Stimulated activated CD4-positive, alpha-beta T cell treated with anti-CD3 and anti-CD28 coated beads, Interleukin-15, amount 100 ng/mL, for 1 hour (primary cell): ENCODE data around the gene MED31.
A peak's percentile ranks its signal among the peaks of the same experiment; 100 is the strongest.
"Not testable (repeated sequence)": the region's sequence is repeated elsewhere in the genome, so short reads cannot be mapped to it uniquely, and the experiment has no call there.

ENCODE experiments used
- DNase-seq, 2 donors: peaks; one replicate each; pipeline ENCODE4 v3.0.0-alpha.2; 2020; ENCODE audit warnings: low read depth in 1 of 2, low spot score in 1 of 2

MED31 gene

GRCh38 chr17:6677158-6677831 lies 25.9 kb upstream of the MED31 start:
- no peak for DNase-seq

GRCh38 chr17:6676802-6677157 lies 25.4 kb upstream of the MED31 start:
- no peak for DNase-seq

- DNase-seq, result no peak
Measured at GRCh38 chr17:6675201-6675825, 23.9 kb upstream of the MED31 start.

- no peak for DNase-seq
Measured at GRCh38 chr17:6674586-6674985, 23.2 kb upstream of the MED31 start.

GRCh38 chr17:6671431-6671830 lies 20.0 kb upstream of the MED31 start:
- DNase-seq, result no peak

- DNase-seq, result no peak
Measured at GRCh38 chr17:6670999-6671398, 19.6 kb upstream of the MED31 start.

GRCh38 chr17:6670571-6670970 lies 19.2 kb upstream of the MED31 start:
- DNase-seq, result no peak

GRCh38 chr17:6669479-6670212 lies 18.2 kb upstream of the MED31 start:
- DNase-seq, result no peak

GRCh38 chr17:6668727-6669425 lies 17.5 kb upstream of the MED31 start:
- no peak for DNase-seq

GRCh38 chr17:6668219-6668618 lies 16.8 kb upstream of the MED31 start:
- no peak for DNase-seq

GRCh38 chr17:6667516-6667915 lies 16.1 kb upstream of the MED31 start:
- DNase-seq, result no peak

GRCh38 chr17:6666557-6666956 lies 15.2 kb upstream of the MED31 start:
- no peak for DNase-seq

- no peak for DNase-seq
Measured at GRCh38 chr17:6666077-6666521, 14.7 kb upstream of the MED31 start.

- not testable (repeated sequence) for DNase-seq
Measured at GRCh38 chr17:6663200-6663599, 11.8 kb upstream of the MED31 start.

- DNase-seq, result no peak
Measured at GRCh38 chr17:6661464-6661848, 10.1 kb upstream of the MED31 start.

GRCh38 chr17:6660805-6661463 lies 9.5 kb upstream of the MED31 start:
- DNase-seq, result no peak

GRCh38 chr17:6660101-6660500 lies 8.7 kb upstream of the MED31 start:
- DNase-seq, result no peak

GRCh38 chr17:6658411-6658810 lies 7.0 kb upstream of the MED31 start:
- DNase-seq, result not testable (repeated sequence)

GRCh38 chr17:6657633-6658287 lies 6.4 kb upstream of the MED31 start:
- no peak for DNase-seq

GRCh38 chr17:6656797-6657632 lies 5.6 kb upstream of the MED31 start:
- DNase-seq, result peak; percentile 34 to 48
